ENCODE measurements around the gene SPATS2L.

DNA sequence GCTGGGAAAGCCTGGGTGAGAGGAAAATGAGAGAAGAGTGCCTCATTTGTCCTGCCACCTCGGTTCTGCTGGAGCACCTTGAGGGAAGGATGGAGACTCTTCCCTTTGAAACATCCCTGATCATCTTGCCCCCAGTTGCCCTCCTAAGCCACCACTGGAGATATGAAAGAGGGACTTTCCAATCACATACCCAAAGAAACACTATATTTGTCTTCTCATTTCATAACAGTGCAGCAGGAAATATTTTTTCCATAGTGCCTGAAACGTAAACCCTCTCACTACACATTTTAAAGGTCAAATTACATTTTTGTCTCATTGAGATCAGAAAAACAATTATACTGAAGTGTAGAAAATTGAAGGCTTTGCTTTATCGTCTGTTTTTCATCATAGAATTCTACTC, 140.1 kb downstream of the SPATS2L start:
- TF ChIP-seq CBFB (CRISPR knock-in tag; IDR thresholded peaks at IDR 0.05; ENCODE audit: low read depth): no peak
- no peak for TF ChIP-seq ZBTB21 (CRISPR knock-in tag; IDR thresholded peaks at IDR 0.05; ENCODE audit: borderline replicate concordance)
- TF ChIP-seq, protein P1, sequence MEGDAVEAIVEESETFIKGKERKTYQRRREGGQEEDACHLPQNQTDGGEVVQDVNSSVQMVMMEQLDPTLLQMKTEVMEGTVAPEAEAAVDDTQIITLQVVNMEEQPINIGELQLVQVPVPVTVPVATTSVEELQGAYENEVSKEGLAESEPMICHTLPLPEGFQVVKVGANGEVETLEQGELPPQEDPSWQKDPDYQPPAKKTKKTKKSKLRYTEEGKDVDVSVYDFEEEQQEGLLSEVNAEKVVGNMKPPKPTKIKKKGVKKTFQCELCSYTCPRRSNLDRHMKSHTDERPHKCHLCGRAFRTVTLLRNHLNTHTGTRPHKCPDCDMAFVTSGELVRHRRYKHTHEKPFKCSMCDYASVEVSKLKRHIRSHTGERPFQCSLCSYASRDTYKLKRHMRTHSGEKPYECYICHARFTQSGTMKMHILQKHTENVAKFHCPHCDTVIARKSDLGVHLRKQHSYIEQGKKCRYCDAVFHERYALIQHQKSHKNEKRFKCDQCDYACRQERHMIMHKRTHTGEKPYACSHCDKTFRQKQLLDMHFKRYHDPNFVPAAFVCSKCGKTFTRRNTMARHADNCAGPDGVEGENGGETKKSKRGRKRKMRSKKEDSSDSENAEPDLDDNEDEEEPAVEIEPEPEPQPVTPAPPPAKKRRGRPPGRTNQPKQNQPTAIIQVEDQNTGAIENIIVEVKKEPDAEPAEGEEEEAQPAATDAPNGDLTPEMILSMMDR (IDR thresholded peaks at IDR 0.05): no peak
- TF ChIP-seq, protein P2, sequence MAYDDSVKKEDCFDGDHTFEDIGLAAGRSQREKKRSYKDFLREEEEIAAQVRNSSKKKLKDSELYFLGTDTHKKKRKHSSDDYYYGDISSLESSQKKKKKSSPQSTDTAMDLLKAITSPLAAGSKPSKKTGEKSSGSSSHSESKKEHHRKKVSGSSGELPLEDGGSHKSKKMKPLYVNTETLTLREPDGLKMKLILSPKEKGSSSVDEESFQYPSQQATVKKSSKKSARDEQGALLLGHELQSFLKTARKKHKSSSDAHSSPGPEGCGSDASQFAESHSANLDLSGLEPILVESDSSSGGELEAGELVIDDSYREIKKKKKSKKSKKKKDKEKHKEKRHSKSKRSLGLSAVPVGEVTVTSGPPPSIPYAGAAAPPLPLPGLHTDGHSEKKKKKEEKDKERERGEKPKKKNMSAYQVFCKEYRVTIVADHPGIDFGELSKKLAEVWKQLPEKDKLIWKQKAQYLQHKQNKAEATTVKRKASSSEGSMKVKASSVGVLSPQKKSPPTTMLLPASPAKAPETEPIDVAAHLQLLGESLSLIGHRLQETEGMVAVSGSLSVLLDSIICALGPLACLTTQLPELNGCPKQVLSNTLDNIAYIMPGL (CRISPR knock-in tag; IDR thresholded peaks at IDR 0.05): no peak
- TF ChIP-seq, protein P3, sequence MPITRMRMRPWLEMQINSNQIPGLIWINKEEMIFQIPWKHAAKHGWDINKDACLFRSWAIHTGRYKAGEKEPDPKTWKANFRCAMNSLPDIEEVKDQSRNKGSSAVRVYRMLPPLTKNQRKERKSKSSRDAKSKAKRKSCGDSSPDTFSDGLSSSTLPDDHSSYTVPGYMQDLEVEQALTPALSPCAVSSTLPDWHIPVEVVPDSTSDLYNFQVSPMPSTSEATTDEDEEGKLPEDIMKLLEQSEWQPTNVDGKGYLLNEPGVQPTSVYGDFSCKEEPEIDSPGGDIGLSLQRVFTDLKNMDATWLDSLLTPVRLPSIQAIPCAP (CRISPR knock-in tag; IDR thresholded peaks at IDR 0.05): no peak
- TF ChIP-seq, protein P4, sequence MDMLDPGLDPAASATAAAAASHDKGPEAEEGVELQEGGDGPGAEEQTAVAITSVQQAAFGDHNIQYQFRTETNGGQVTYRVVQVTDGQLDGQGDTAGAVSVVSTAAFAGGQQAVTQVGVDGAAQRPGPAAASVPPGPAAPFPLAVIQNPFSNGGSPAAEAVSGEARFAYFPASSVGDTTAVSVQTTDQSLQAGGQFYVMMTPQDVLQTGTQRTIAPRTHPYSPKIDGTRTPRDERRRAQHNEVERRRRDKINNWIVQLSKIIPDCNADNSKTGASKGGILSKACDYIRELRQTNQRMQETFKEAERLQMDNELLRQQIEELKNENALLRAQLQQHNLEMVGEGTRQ (CRISPR knock-in tag; IDR thresholded peaks at IDR 0.05): no peak
- no peak for TF ChIP-seq SMAD4 (CRISPR knock-in tag; IDR thresholded peaks at IDR 0.05)
- TF ChIP-seq NFATC4 (CRISPR knock-in tag; IDR thresholded peaks at IDR 0.05): no peak
- TF ChIP-seq, protein P5, sequence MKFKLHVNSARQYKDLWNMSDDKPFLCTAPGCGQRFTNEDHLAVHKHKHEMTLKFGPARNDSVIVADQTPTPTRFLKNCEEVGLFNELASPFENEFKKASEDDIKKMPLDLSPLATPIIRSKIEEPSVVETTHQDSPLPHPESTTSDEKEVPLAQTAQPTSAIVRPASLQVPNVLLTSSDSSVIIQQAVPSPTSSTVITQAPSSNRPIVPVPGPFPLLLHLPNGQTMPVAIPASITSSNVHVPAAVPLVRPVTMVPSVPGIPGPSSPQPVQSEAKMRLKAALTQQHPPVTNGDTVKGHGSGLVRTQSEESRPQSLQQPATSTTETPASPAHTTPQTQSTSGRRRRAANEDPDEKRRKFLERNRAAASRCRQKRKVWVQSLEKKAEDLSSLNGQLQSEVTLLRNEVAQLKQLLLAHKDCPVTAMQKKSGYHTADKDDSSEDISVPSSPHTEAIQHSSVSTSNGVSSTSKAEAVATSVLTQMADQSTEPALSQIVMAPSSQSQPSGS (CRISPR knock-in tag; IDR thresholded peaks at IDR 0.05; ENCODE audit: borderline replicate concordance, low read depth): no peak
- TF ChIP-seq, protein P6, sequence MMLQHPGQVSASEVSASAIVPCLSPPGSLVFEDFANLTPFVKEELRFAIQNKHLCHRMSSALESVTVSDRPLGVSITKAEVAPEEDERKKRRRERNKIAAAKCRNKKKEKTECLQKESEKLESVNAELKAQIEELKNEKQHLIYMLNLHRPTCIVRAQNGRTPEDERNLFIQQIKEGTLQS (CRISPR knock-in tag; conservative IDR thresholded peaks at IDR 0.05): no peak
- no peak for TF ChIP-seq JUN (CRISPR knock-in tag; IDR thresholded peaks at IDR 0.05)
- TF ChIP-seq, protein P7, sequence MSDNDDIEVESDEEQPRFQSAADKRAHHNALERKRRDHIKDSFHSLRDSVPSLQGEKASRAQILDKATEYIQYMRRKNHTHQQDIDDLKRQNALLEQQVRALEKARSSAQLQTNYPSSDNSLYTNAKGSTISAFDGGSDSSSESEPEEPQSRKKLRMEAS (CRISPR knock-in tag; IDR thresholded peaks at IDR 0.05): no peak
